GM18499 (cell line): ENCODE results near the gene ING4.
A peak's percentile ranks its signal among the peaks of the same experiment; 100 is the strongest.

Experiments used
- ATAC-seq: cut with Tn5 transposase; IDR thresholded peaks from one replicate; pipeline ENCODE4 v1.9.1; 2021; ENCODE audit warnings: moderate number of reproducible peaks; ENCODE audit not compliant: insufficient read depth, unreplicated experiment

ING4 gene

GRCh38 chr12:6640497-6640896, 22.4 kb downstream of the ING4 start:
- no peak for ATAC-seq

- no peak for ATAC-seq
Measured at GRCh38 chr12:6639151-6639801, 23.6 kb downstream of the ING4 start.

GRCh38 chr12:6638305-6638704, 24.6 kb downstream of the ING4 start:
- ATAC-seq = no peak

GRCh38 chr12:6635856-6636531, 26.9 kb downstream of the ING4 start, which contains the start of gene LPAR5:
LPAR5 (minus strand) TSS chr12:6635959; CDS start chr12:6621248, 14,711 bp downstream.
- ATAC-seq = no peak

GRCh38 chr12:6635375-6635855, 27.5 kb downstream of the ING4 start:
- no peak for ATAC-seq

- ATAC-seq = peak; percentile 41
Measured at GRCh38 chr12:6632026-6632983, 30.6 kb downstream of the ING4 start.

GRCh38 chr12:6631549-6631961, 31.4 kb downstream of the ING4 start:
- ATAC-seq = no peak

- ATAC-seq = no peak
Measured at GRCh38 chr12:6630736-6631135, 32.2 kb downstream of the ING4 start.

GRCh38 chr12:6627616-6628015, 35.3 kb downstream of the ING4 start:
- no peak for ATAC-seq

GRCh38 chr12:6626654-6627283, 36.1 kb downstream of the ING4 start:
- no peak for ATAC-seq

- no peak for ATAC-seq
Measured at GRCh38 chr12:6620885-6621274, 42.0 kb downstream of the ING4 start.

- no peak for ATAC-seq
Measured at GRCh38 chr12:6620137-6620884, 42.6 kb downstream of the ING4 start.

- ATAC-seq = no peak
Measured at GRCh38 chr12:6618483-6619225, 44.3 kb downstream of the ING4 start.

GRCh38 chr12:6615802-6616201, 47.1 kb downstream of the ING4 start:
- ATAC-seq = no peak

- ATAC-seq = no peak
Measured at GRCh38 chr12:6614513-6615172, 48.3 kb downstream of the ING4 start.

- ATAC-seq = no peak
Measured at GRCh38 chr12:6613776-6614512, 49.0 kb downstream of the ING4 start.

- no peak for ATAC-seq
Measured at GRCh38 chr12:6613015-6613775, 49.7 kb downstream of the ING4 start.
